Mesendoderm (in vitro differentiated cells): Measurements from ENCODE around the gene TTF1.

ENCODE experiments used
- DNase-seq: peaks from one replicate; pipeline ENCODE4 v3.0.0; 2013
- H2AK5ac ChIP-seq: 2 replicates; pipeline ENCODE4 v1.6.1; 2013; ENCODE audit warnings: low read length, inconsistent platforms
- H2BK120ac ChIP-seq: 2 replicates; pipeline ENCODE4 v1.6.1; 2013; ENCODE audit warnings: low read depth, mild to moderate bottlenecking, low read length, moderate library complexity, mixed read lengths
- H2BK15ac ChIP-seq: replicated peaks from 2 replicates; pipeline ENCODE4 v1.6.1; 2013; ENCODE audit warnings: low read depth, mild to moderate bottlenecking, moderate library complexity
- H2BK5ac ChIP-seq: 2 replicates; pipeline ENCODE4 v1.6.1; 2013; ENCODE audit warnings: low read length, inconsistent platforms
- H3K18ac ChIP-seq: 2 replicates; pipeline ENCODE4 v1.6.1; 2013; ENCODE audit warnings: mild to moderate bottlenecking, low read length, mixed read lengths
- H3K23ac ChIP-seq: one replicate; pipeline ENCODE4 v1.6.1; 2013; ENCODE audit warnings: low read length
- H3K27ac ChIP-seq: 2 replicates; pipeline ENCODE4 v1.5.1; 2013; ENCODE audit warnings: low read depth, mild to moderate bottlenecking, inconsistent platforms, low read length, moderate library complexity
- H3K27me3 ChIP-seq: 2 replicates; pipeline ENCODE4 v1.6.1; 2013; ENCODE audit warnings: low read length, control low read depth, mild to moderate bottlenecking, inconsistent platforms; ENCODE audit not compliant: insufficient read depth, poor library complexity
- H3K36me3 ChIP-seq: 2 replicates; pipeline ENCODE4 v1.6.1; 2013; ENCODE audit warnings: low read length, inconsistent platforms; ENCODE audit not compliant: control insufficient read depth, insufficient read depth
- H3K4ac ChIP-seq: one replicate; pipeline ENCODE4 v1.6.1; 2013; ENCODE audit warnings: low read depth, mild to moderate bottlenecking, low read length, moderate library complexity
- H3K4me1 ChIP-seq: 2 replicates; pipeline ENCODE4 v1.6.1; 2013; ENCODE audit warnings: low read depth, low read length, inconsistent platforms; ENCODE audit not compliant: control insufficient read depth
- H3K4me2 ChIP-seq: 2 replicates; pipeline ENCODE4 v1.6.1; 2013; ENCODE audit warnings: low read length
- H3K4me3 ChIP-seq: 2 replicates; pipeline ENCODE4 v1.5.1; 2013; ENCODE audit warnings: mild to moderate bottlenecking, low read length
- H3K56ac ChIP-seq: one replicate; pipeline ENCODE4 v1.6.1; 2013; ENCODE audit warnings: low read length
- H3K79me1 ChIP-seq: 2 replicates; pipeline ENCODE4 v1.6.1; 2013; ENCODE audit warnings: low read length, inconsistent platforms
- H3K79me2 ChIP-seq: 2 replicates; pipeline ENCODE4 v1.6.1; 2013; ENCODE audit warnings: mild to moderate bottlenecking, low read length; ENCODE audit not compliant: control insufficient read depth, insufficient read depth
- H3K9ac ChIP-seq: 2 replicates; pipeline ENCODE4 v1.6.1; 2013; ENCODE audit warnings: low read length, inconsistent platforms
- H4K5ac ChIP-seq: one replicate; pipeline ENCODE4 v1.6.1; 2013; ENCODE audit warnings: low read length
- H4K8ac ChIP-seq: one replicate; pipeline ENCODE4 v1.6.1; 2013; ENCODE audit warnings: low read depth, mild to moderate bottlenecking, control low read depth, low read length, moderate library complexity
- WGBS: extraction: QIAGEN DNeasy Blood & Tissue Kit; methylation state at CpG from one replicate; pipeline ENCODE4 v1.1.7; 2013; ENCODE audit warnings: low lambda C conversion rate, missing lambda C conversion rate; ENCODE audit not compliant: insufficient coverage; ENCODE audit errors: extremely low coverage; 5-methylcytosine and 5-hydroxymethylcytosine counted together

Gene TTF1

DNA sequence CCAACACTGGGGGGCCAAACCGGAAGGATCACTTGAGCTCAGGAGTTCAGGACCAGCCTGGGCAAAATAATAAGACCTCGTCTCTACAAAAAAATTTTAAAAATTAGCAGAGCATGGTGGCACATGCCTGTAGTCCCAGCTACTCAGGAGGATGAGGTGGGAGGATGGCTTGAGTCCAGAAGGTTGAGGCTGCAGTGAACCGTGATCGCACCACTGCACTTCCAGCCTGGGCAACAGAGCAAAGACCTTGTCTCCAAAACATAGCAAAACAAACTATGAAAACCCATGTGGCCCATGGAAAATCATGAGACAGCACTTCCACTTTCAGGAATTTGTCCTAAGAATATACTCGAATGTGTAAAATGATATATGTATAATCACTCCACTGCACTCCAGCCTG is 58.0 kb downstream of the TTF1 start:
- Histone ChIP-seq H2BK5ac (no peak overlapping the region), H4K8ac (no peak overlapping the region), H3K4me2 (no peak overlapping the region), H3K4me3 (no peak overlapping the region), H3K56ac (no peak overlapping the region), H3K27ac (no peak overlapping the region), H2AK5ac (no peak overlapping the region), H3K23ac (no peak overlapping the region), H4K5ac (no peak overlapping the region), H3K9ac (no peak overlapping the region), H3K79me1 (peaks cover 16% of the 10 kb centered on the region), H3K18ac (no peak overlapping the region), H3K4me1 (peaks cover 1% of the 10 kb centered on the region), H3K27me3 (no peaks in the 10 kb centered on the region), H2BK15ac (no peak overlapping the region), H3K4ac (no peak overlapping the region), H3K36me3 (peaks cover 18% of the 10 kb centered on the region), H2BK120ac (no peak overlapping the region), H3K79me2 (peaks cover 16% of the 10 kb centered on the region)
- no CpG with 5 or more reads among the region's 5 CpGs for WGBS
- DNase-seq = no peak

DNA sequence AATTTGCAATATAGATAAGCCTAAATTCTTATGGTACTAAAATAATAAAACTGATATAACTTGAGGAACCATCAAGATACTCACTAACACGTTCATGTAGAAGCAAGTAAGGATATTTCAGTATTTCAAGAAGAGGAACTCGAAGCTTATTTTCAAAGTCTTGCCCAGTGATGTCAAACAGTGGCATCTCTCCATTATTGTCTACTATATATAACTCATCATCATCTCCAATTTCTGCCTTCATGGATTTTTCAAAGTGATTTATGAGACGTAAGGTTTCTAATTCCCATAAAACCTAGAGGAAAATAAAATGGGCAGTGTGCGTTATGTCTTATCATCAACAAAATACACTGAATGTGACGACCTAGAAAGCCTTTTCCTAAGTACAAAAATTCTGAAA is 60.5 kb downstream of the TTF1 start:
- Histone ChIP-seq H4K8ac (no peak overlapping the region), H3K9ac (no peak overlapping the region), H3K18ac (no peak overlapping the region), H3K36me3 (peaks cover 19% of the 10 kb centered on the region), H2BK15ac (no peak overlapping the region), H4K5ac (no peak overlapping the region), H3K4me3 (no peak overlapping the region), H2AK5ac (no peak overlapping the region), H3K23ac (no peak overlapping the region), H3K79me2 (peaks cover 3% of the 10 kb centered on the region), H3K4ac (no peak overlapping the region), H3K4me2 (no peak overlapping the region), H3K27me3 (no peaks in the 10 kb centered on the region), H3K79me1 (peaks cover 2% of the 10 kb centered on the region), H3K4me1 (no peaks in the 10 kb centered on the region), H3K56ac (no peak overlapping the region), H3K27ac (no peak overlapping the region), H2BK120ac (no peak overlapping the region), H2BK5ac (no peak overlapping the region)
- WGBS = no CpG with 5 or more reads among the region's 5 CpGs
- no peak for DNase-seq

DNA sequence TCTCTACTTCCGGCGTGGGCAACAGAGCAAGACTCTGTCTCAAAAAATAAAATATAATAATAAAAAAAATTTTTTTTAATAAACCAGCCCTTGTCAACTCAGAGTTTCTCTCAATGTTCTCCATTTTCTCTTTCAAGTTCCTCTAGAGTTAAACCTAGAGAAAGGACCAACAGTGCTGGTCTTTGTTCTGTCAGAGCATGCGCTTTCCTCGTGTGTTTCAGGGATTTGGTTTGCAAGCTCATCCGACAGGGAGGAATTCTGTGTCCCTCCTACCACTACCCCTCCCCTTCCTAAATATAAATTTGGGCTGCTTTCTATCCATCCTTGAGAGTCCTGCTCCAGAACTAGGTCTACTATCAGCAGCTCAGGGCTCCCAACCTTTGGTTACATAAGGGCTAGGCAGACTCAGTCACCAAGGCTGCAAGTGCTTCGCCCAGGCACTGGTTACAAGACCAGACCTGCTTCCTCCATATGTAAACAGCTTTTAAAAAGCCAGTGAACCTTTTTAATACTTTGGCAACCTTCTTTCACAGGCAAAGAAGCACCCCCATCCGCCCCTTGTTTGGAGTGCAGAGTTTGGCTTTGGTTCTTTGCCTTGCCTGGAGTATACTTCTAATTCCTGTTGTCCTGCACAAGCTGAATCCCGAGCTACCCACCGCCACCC is 65.3 kb downstream of the TTF1 start:
- Histone ChIP-seq H3K23ac (no peak overlapping the region), H3K79me1 (no peaks in the 10 kb centered on the region), H3K4ac (no peak overlapping the region), H3K27me3 (no peaks in the 10 kb centered on the region), H3K4me1 (no peaks in the 10 kb centered on the region), H3K27ac (no peak overlapping the region), H2BK120ac (no peak overlapping the region), H3K79me2 (peaks cover 1% of the 10 kb centered on the region), H2BK15ac (no peak overlapping the region), H3K56ac (no peak overlapping the region), H3K36me3 (peaks cover 23% of the 10 kb centered on the region), H3K4me3 (no peak overlapping the region), H3K18ac (no peak overlapping the region), H2BK5ac (no peak overlapping the region), H3K9ac (no peak overlapping the region), H2AK5ac (no peak overlapping the region), H4K5ac (no peak overlapping the region), H3K4me2 (no peak overlapping the region), H4K8ac (no peak overlapping the region)
- no peak for DNase-seq
- WGBS = no CpG with 5 or more reads among the region's 9 CpGs

DNA sequence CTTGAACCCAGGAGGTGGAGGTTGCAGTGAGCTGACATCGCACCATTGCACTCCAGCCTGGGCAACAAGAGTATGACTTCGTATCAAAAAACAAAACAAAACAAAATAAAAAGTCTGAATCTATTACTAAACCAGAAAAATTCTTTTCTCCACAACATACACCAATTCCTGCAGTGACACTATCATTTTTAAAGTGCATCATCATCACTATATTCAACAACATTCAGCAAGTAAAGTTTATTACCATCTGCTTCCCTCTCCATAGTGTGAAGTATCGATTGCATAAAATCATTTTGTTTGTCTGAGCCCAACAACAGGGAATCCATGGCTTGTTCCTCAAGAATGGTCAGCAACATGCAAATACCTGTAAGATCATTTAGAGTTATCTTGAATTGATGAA is 72.3 kb downstream of the TTF1 start:
- Histone ChIP-seq H3K4ac (no peak overlapping the region), H3K4me2 (no peak overlapping the region), H3K79me2 (no peaks in the 10 kb centered on the region), H3K23ac (no peak overlapping the region), H2BK120ac (no peak overlapping the region), H3K9ac (no peak overlapping the region), H2AK5ac (no peak overlapping the region), H4K5ac (no peak overlapping the region), H3K27me3 (no peaks in the 10 kb centered on the region), H2BK5ac (no peak overlapping the region), H3K18ac (no peak overlapping the region), H4K8ac (no peak overlapping the region), H3K56ac (no peak overlapping the region), H3K4me1 (no peaks in the 10 kb centered on the region), H3K4me3 (no peak overlapping the region), H3K79me1 (no peaks in the 10 kb centered on the region), H2BK15ac (no peak overlapping the region), H3K36me3 (peaks cover 4% of the 10 kb centered on the region), H3K27ac (no peak overlapping the region)
- WGBS = no CpG with 5 or more reads among the region's 3 CpGs
- no peak for DNase-seq

DNA sequence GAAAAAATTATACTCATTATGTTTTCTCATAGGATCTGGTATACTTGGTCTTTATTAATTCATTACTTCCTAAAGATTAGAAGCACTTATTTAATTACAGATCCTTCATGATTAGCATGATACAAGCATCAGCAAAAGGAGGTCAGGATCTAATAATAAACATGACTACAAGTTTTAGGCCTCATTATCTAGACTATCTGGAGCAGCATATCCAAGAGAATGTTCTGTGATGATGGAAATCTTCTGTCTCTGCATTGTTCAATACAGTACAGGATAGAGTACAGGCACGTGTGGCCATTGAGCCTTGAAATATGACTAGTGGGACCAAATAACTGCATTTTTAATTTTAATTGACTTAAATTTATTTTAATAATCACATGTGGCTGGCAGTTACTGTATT is 73.1 kb downstream of the TTF1 start:
- H3K23ac ChIP-seq = no peak overlapping the region
- no peak overlapping the region for H3K4ac ChIP-seq
- no peak overlapping the region for H3K18ac ChIP-seq
- H3K36me3 ChIP-seq = peaks cover 4% of the 10 kb centered on the region
- H3K56ac ChIP-seq = no peak overlapping the region
- H4K5ac ChIP-seq = no peak overlapping the region
- H2BK5ac ChIP-seq = no peak overlapping the region
- DNase-seq = no peak
- H3K4me3 ChIP-seq = no peak overlapping the region
- no peaks in the 10 kb centered on the region for H3K79me2 ChIP-seq
- no peak overlapping the region for H3K4me2 ChIP-seq
- H2AK5ac ChIP-seq = no peak overlapping the region
- no peaks in the 10 kb centered on the region for H3K27me3 ChIP-seq
- no peak overlapping the region for H2BK120ac ChIP-seq
- H4K8ac ChIP-seq = no peak overlapping the region
- no peaks in the 10 kb centered on the region for H3K4me1 ChIP-seq
- no peak overlapping the region for H3K27ac ChIP-seq
- no peaks in the 10 kb centered on the region for H3K79me1 ChIP-seq
- WGBS = no CpG with 5 or more reads among the region's 1 CpG
- no peak overlapping the region for H2BK15ac ChIP-seq
- no peak overlapping the region for H3K9ac ChIP-seq

DNA sequence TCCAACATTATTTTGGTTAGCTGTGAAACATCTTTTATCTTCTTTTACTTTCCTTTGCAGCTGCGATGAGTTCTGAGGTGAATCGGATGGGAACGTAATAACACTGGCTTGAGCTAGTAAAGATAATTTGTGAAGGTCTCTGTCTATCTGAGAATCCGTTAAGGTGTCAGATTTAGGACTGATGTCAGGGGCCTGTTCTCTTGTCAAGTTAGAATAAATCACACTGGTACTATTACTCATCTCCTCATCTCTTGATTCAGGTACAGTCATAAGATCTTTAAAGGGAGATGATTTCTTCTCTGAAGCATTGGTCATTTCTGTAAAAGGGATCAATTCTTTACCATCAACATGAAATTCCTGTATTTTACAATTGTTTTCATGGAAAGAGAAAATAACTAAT is 78.1 kb downstream of the TTF1 start:
- peaks cover 1% of the 10 kb centered on the region for H3K79me2 ChIP-seq
- H3K4ac ChIP-seq = no peak overlapping the region
- no peak overlapping the region for H3K4me3 ChIP-seq
- H2BK5ac ChIP-seq = no peak overlapping the region
- H4K8ac ChIP-seq = no peak overlapping the region
- no peak overlapping the region for H3K9ac ChIP-seq
- H3K27ac ChIP-seq = no peak overlapping the region
- no peak for DNase-seq
- H4K5ac ChIP-seq = no peak overlapping the region
- H2BK120ac ChIP-seq = no peak overlapping the region
- no peaks in the 10 kb centered on the region for H3K4me1 ChIP-seq
- no peak overlapping the region for H3K56ac ChIP-seq
- H3K4me2 ChIP-seq = no peak overlapping the region
- no peak overlapping the region for H2AK5ac ChIP-seq
- H2BK15ac ChIP-seq = no peak overlapping the region
- H3K79me1 ChIP-seq = peaks cover 6% of the 10 kb centered on the region
- H3K23ac ChIP-seq = no peak overlapping the region
- WGBS = no CpG with 5 or more reads among the region's 4 CpGs
- peaks cover 10% of the 10 kb centered on the region for H3K36me3 ChIP-seq
- no peaks in the 10 kb centered on the region for H3K27me3 ChIP-seq
- H3K18ac ChIP-seq = no peak overlapping the region
